SK-N-MC (cell line): ENCODE results near the gene PAPPA2.

ENCODE experiments used
- DNase-seq: peaks from one replicate; pipeline ENCODE4 v3.0.0-alpha.2; 2011; ENCODE audit warnings: low read depth, low spot score
- H3K27ac ChIP-seq: fragments of 200-600 bp; sonication (generic); 2 replicates; pipeline ENCODE4 v1.5.1; 2016; ENCODE audit warnings: mixed run types
- H3K36me3 ChIP-seq: fragments of 200-600 bp; sonication (generic); 2 replicates; pipeline ENCODE4 v1.6.1; 2017; ENCODE audit warnings: antibody characterized with exemption, low read length, mixed read lengths; ENCODE audit not compliant: insufficient read depth
- H3K4me3 ChIP-seq: fragments of 200-600 bp; sonication (generic); 2 replicates; pipeline ENCODE4 v1.5.1; 2016
- H3K9ac ChIP-seq: fragments of 200-600 bp; sonication (generic); 2 replicates; pipeline ENCODE4 v1.8.0; 2017; ENCODE audit warnings: mixed run types, mixed read lengths; ENCODE audit not compliant: insufficient read length
- H3K9me3 ChIP-seq: fragments of 200-600 bp; sonication (generic); 2 replicates; pipeline ENCODE4 v1.6.1; 2017; ENCODE audit warnings: low read depth, mild to moderate bottlenecking, antibody characterized with exemption, low read length, moderate library complexity, mixed read lengths
- EZH2 ChIP-seq: fragments of 200-600 bp; sonication (generic); IDR thresholded peaks from one replicate; pipeline ENCODE4 v1.6.1; 2017; ENCODE audit warnings: antibody characterized with exemption
- FOXP2 ChIP-seq: optimal IDR thresholded peaks from 2 replicates; pipeline ENCODE3; 2011; ENCODE audit warnings: mild to moderate bottlenecking, moderate library complexity; ENCODE audit not compliant: insufficient read depth; ENCODE audit errors: extremely low read length, control extremely low read depth
- POLR2AphosphoS5 ChIP-seq: IDR thresholded peaks from 2 replicates; pipeline ENCODE4 v1.6.1; 2012; ENCODE audit warnings: mild to moderate bottlenecking, low read depth, low read length, borderline replicate concordance

Gene PAPPA2

GRCh38 chr1:176839216-176839615 is 376.2 kb downstream of the PAPPA2 start:
- no peak overlapping the region for H3K9ac ChIP-seq
- TF ChIP-seq EZH2: no peak
- TF ChIP-seq POLR2AphosphoS5: no peak
- no peak for TF ChIP-seq FOXP2
- H3K9me3 ChIP-seq: no peaks in the 10 kb centered on the region
- H3K36me3 ChIP-seq: no peaks in the 10 kb centered on the region
- H3K4me3 ChIP-seq: no peak overlapping the region
- no peak overlapping the region for H3K27ac ChIP-seq
- no peak for DNase-seq

GRCh38 chr1:176841238-176841637 is 378.3 kb downstream of the PAPPA2 start:
- Histone ChIP-seq H3K36me3 (no peaks in the 10 kb centered on the region), H3K9ac (no peak overlapping the region), H3K9me3 (no peaks in the 10 kb centered on the region), H3K4me3 (no peak overlapping the region), H3K27ac (no peak overlapping the region)
- no peak for DNase-seq
- TF ChIP-seq POLR2AphosphoS5 (no peak), FOXP2 (no peak), EZH2 (no peak)

GRCh38 chr1:176843352-176844297 is 380.6 kb downstream of the PAPPA2 start:
- Histone ChIP-seq H3K36me3 (no peaks in the 10 kb centered on the region), H3K9ac (no peak overlapping the region), H3K27ac (no peak overlapping the region), H3K9me3 (no peaks in the 10 kb centered on the region), H3K4me3 (no peak overlapping the region)
- no peak for DNase-seq
- TF ChIP-seq POLR2AphosphoS5 (no peak), FOXP2 (no peak), EZH2 (no peak)

- no peaks in the 10 kb centered on the region for H3K9me3 ChIP-seq
- DNase-seq: no peak
- H3K36me3 ChIP-seq: no peaks in the 10 kb centered on the region
- no peak overlapping the region for H3K4me3 ChIP-seq
- no peak for TF ChIP-seq FOXP2
- no peak for TF ChIP-seq POLR2AphosphoS5
- no peak for TF ChIP-seq EZH2
- no peak overlapping the region for H3K9ac ChIP-seq
- H3K27ac ChIP-seq: no peak overlapping the region
These were observed 384.1 kb downstream of the PAPPA2 start for GRCh38 chr1:176847052-176847451.

- Histone ChIP-seq H3K4me3 (no peak overlapping the region), H3K9ac (no peak overlapping the region), H3K36me3 (no peaks in the 10 kb centered on the region), H3K9me3 (no peaks in the 10 kb centered on the region), H3K27ac (no peak overlapping the region)
- TF ChIP-seq POLR2AphosphoS5 (no peak), EZH2 (no peak), FOXP2 (no peak)
- no peak for DNase-seq
These were observed 386.3 kb downstream of the PAPPA2 start for GRCh38 chr1:176849281-176849680.

- H3K27ac ChIP-seq: no peak overlapping the region
- H3K9me3 ChIP-seq: no peaks in the 10 kb centered on the region
- H3K4me3 ChIP-seq: no peak overlapping the region
- H3K36me3 ChIP-seq: no peaks in the 10 kb centered on the region
- no peak overlapping the region for H3K9ac ChIP-seq
- TF ChIP-seq FOXP2 (no peak), EZH2 (no peak), POLR2AphosphoS5 (no peak)
- no peak for DNase-seq
These were observed 387.9 kb downstream of the PAPPA2 start for GRCh38 chr1:176850871-176851270.

- Histone ChIP-seq H3K9me3 (no peaks in the 10 kb centered on the region), H3K9ac (no peak overlapping the region), H3K4me3 (no peak overlapping the region), H3K27ac (no peak overlapping the region), H3K36me3 (no peaks in the 10 kb centered on the region)
- TF ChIP-seq POLR2AphosphoS5 (no peak), FOXP2 (no peak), EZH2 (no peak)
- DNase-seq: no peak
These were observed 389.1 kb downstream of the PAPPA2 start for GRCh38 chr1:176852124-176852523.

GRCh38 chr1:176853503-176853902 is 390.5 kb downstream of the PAPPA2 start:
- TF ChIP-seq FOXP2: no peak
- no peak for DNase-seq
- Histone ChIP-seq H3K9me3 (no peaks in the 10 kb centered on the region), H3K36me3 (no peaks in the 10 kb centered on the region), H3K9ac (no peak overlapping the region), H3K27ac (no peak overlapping the region), H3K4me3 (no peak overlapping the region)
